SK-N-MC (cell line): ENCODE measurements around the gene GRID2.

Source experiments
- EZH2 ChIP-seq: fragments of 200-600 bp; sonication (generic); IDR thresholded peaks from one replicate; pipeline ENCODE4 v1.6.1; 2017; ENCODE audit warnings: antibody characterized with exemption
- POLR2AphosphoS5 ChIP-seq: IDR thresholded peaks from 2 replicates; pipeline ENCODE4 v1.6.1; 2012; ENCODE audit warnings: mild to moderate bottlenecking, low read depth, low read length, borderline replicate concordance

DNA sequence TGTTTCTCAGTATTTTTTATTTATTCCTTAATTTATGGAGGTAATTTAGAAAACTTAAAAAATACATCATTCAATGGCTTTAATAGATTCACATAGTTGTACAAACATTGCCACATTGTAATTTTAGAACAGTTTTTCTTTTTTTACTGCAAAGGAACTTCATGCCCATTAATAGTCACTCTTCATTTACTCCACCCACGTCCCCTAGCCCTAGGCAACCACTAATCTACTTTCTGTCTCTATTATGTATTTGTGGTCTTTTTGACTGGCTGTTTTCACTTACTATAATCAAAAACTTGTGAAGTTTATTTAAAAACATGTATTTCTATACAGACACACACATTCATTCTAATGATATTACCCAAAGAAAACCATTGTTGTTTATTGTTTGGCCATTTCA lies 664.8 kb downstream of the GRID2 start:
- TF ChIP-seq POLR2AphosphoS5 (no peak), EZH2 (no peak)
